Globus pallidus (tissue), 1 donor: ENCODE results near the gene DNAL4.
A peak's percentile ranks its signal among the peaks of the same experiment; 100 is the strongest.

Experiments used
- DNase-seq: peaks from one replicate; pipeline ENCODE4 v3.0.0-alpha.2; 2015; ENCODE audit warnings: low spot score

The DNAL4 gene

DNA sequence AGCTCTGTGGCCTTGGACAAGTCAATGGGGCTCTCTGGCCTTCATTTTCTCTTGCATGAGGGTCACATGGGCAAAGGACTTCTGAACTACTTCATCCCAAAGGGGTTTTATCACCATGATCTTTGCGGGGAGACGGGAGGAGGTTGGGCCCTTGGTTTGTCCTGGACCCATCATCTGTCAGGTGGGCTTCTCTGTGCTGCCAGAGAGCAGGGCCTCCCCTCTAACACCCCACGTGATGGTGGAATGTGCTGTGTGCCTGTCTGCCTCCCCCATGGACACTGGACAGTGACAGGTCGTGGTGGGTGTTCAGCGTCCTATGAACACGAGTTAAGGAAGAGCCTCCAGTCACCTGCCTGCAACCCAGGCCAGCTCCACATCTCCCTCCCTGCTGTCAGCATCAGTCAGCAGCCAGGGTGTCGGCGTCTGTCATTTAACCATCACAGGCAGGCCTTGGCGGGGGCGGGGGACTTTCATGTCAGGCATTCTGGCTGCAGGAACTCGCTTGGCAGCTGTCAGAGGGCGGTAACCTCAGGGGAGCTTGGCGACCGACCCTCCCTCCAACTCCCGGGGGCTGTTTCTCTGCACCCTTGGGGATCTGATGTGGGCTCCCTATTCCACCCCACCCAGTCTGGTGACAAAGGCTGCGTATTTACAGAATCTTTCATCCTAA is 35.5 kb downstream of the DNAL4 start:
- DNase-seq, result no peak

DNA sequence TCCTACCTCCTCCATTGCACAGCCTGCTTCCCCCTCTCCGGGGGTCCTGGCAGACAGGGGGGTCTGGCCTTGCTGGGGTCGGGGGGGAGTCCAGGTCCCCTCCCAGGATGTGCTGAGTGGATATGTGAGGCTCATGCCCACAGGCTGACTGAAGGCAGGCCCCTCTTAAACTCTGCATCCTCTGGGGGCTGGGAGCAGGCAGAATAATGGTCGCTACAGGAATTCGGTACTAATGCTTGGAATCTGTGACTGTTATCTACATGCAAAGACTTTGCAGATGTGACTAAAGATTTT is 36.5 kb downstream of the DNAL4 start:
- DNase-seq, result no peak

DNA sequence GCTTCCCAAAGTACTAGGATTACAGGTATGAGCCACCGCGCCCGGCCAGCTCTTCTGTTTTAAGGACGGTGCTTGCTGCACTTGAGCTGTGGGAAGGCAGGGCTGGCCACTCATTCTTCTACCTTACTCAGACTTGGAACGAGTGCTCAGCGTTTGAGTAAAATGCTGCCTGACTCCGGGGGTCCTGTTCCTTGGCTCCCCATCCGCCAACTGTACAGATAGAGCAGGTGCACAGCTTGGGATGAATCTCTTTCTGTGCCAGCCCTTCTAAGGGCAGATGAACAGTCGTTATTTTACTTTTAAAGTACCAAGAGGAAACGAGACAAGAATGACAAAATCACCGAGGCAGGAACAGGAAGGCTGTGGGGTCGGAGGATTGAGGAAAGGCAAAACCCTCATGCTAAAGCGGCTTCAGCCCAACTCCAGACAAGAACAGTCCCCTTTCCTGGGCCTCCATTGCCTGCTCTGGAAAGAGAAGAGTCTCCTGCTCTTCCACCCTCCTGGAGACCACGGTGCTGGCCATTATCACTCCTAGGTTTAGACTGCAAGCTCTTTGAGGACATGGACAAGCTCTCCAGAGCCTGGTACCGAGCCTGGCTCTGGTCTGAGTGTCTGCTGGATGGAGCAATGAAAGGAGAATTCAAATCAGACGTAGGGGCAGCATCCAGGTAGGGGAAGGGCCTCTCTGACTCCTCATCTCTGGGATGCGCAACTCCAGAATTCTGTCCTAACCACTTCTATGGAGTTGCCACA is 37.1 kb downstream of the DNAL4 start:
- no peak for DNase-seq

DNA sequence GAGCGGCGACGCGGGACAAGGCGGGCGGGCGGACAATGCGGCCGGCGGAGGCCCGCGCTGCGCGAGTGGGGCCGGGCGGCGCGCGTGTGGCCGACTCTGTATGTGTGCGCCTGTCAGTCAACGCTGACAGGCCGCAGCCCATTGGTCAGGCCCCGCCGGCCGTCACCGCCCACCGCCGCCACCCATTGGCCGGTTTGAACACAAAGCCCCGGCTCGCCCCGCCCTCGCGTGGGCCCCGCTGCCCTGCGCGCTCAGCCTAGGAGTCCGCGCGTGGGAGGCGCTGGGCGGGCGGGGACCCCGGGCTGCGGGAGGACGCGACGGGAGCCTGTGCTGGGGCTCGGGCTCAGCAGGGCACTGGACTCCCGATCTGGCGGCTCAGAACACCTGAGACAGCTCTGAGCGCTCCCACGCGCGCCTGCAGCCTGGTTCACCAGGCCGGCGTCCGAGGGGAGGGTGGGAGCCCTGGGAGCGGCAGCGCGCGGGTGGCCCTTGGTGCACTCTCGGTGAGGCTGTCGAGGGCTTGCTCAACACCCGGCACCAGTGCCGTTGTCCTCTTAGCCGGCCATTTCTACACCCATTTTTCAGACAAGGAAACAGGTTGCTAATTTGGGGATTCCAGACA is 37.9 kb downstream of the DNAL4 start, which contains the start of gene SUN2:
SUN2 (minus strand) TSS at position 88 of the 622 bp plus-strand sequence. CDS start 3,370 bp downstream, outside the sequence.
- peak; percentile 96 for DNase-seq

DNA sequence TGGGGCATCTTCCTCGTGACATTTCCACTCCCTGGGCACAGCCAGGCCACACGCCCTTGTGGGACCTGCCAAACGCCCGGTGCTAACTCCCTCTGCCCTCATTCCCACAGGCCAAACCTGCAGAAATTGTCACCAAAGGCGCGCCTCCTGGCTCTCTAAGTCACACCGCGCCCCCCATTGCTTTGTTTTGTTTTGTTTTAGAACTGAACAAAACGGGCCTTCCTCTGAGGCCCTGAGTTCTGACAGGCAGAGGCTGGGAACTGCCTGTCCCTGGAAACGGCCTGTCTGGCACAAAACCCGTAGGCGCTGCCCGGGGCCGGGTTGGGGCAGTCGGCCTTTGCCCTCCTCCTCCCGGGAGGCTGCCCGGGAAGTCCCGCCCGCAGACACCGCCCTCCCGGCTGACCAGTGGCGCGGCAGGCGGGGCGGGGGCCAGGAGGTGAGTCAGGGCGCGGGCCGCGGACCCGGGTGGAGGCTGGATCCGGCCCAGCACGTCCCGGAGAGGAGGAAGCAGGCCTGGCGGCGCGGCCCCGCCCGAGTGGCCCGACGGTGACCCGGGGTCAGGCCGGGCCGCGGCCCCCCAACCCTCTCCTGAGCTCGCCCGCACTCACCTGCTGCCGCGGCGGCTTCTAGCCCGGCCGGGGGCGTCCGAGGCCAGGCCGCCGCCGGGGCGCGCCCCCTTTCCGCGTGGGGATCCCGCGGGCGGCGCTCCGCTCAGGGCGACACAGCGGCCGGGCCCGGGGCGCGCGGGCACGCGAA is 38.6 kb downstream of the DNAL4 start:
- DNase-seq, result peak; percentile 89

DNA sequence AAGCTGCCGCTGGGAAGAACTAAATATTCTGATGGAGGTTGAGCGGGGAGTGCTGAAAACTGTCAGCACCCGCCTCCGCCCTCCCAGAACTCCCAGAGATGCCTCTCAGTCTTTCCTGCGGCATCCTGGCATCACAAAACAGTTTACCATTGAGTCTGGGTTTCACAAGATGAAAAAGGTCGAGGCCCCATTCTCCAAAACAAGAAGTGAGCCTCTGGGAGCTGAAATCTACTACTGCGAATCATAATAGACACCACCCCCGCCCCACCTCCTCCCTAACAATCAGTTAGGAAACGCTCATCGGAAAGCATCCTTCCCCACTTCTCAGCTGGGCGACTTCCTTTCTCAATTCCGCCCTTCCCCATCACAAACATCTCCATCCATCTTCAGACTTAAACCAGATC is 39.2 kb downstream of the DNAL4 start:
- DNase-seq, result no peak

DNA sequence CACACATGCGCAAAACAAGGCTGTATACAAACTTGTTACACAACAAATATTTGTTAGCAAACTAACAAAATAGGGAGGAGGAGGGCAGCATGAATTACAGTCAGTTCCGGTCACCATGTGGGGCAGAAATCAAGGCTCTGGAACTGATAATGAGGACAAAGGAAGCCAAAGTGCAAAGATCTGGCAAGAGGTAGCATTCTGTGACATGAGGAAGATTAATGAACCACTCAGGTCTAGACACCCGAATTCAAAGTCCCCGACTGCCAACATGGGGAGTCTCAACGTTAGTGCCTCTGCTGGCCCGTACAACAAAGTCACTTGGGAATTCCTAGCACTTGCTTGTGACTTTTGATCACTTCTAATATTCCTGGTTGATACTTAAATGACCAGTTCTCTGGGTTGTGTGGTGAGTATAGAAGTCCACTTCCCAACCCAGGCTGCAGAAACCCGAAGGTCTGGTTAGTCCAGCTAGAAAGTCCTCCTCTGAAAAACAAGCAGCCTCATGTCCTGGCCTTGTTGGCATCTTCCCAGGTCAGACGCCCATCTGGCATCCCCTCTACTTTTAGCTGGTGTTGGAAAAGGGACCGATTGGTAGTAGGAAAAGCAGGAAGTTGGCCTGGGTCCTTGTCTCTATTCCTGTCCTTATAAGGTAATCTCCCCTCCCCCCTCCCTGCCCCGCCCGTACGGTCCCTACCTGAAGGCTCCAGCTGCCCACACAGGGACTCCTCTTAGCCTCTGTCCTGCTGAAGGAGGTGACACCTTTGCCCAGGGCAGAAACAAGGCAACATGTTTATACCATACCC is 39.8 kb downstream of the DNAL4 start:
- DNase-seq, result peak; percentile 76

DNA sequence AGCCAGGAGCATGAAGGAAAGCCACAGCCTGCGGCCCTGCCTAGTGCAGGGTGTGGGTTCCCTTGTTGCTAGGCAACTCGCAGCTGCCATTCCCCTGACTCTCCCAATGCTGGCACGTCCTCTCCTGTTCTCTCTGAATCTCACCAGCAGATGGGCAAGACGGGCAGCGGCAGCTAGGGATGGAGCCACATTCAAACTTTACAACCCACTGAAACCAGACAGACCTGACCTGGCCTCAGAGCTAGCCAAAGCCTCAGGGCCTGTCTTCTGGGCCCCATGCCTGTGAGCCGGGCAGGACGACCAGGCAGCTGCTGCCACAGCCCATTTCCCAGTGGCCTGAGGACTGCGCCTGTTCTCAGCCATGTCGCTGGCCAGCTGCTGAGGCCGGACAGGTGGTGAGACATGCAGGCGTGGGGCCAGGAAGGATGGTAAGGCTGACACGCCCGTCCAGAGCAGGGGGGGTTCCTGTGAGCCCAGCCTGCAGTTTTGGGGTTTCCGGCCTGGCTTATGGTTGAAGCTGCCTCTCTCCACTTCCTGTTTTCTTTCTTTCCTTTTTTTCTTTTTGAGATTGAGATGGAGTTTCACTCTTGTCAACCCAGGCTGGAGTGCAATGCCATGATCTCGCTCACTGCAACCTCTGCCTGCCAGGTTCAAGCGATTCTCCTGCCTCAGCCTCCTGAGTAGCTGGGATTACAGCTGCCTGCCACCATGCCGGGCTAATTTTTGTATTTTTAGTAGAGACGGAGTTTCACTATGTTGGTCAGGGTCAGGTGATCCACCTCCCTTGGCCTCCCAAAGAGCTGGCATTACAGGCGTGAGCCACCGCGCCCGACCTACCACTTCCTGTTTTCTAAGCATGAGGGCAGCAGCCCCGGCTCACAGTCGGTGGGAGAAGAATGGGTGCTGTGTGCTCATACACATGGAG is 42.3 kb downstream of the DNAL4 start:
- no peak for DNase-seq

DNA sequence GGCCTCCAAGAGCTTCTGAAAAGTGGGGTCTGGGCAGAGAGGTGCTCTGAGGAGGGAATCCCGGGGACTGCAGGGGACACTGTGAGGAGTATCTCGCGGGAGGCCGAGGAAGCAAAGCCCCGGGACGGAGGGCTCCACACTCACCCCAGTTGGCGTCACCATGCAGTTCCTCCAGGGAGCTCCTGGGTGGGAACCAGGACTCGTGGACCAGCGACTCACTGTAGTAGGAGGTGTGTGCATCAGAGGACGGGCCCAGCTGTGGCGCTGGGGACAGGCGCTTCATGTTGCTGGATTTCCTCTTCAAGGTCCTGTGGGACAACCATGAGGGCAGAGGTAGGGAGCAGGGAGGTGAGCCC is 42.9 kb downstream of the DNAL4 start:
- DNase-seq, result no peak

DNA sequence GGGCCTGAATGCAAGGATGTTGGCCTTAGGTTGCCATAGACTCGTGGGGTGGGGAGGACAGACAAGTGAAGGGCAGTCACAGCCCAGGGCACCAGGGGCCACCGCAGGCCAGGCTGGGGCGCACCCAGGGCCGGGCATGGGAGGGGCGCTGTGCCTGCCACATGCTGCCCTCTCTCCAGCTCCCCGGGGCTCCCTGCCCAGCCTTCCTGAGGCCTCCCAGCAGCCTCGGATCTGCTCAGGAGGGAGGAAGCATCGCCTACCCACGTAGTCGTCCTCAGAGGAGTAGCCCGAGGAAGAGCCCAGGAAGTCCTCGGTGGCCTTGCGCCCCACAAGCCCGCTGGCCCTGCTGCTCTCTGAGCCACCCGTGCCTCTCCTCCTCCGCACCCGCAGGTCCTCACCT is 43.3 kb downstream of the DNAL4 start:
- no peak for DNase-seq

DNA sequence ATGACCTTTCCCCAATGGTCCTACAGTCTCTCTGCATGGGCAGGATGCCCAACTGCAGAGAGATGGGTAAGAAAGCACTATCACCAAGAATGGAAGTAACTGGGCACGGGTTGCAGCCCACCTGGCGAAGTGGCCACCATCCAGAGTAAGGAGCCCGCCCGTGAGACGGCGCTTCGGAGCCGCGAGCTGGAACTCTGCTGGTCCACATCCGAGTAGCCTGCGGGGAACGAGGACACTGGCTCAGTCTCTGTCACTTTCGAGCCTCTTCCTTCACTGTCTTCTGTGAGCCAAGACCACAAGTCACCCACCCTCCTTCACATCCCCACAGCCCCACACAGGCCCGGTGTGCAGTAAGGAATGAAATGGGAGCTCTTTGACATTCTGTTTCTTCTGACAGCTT is 43.8 kb downstream of the DNAL4 start:
- no peak for DNase-seq

DNA sequence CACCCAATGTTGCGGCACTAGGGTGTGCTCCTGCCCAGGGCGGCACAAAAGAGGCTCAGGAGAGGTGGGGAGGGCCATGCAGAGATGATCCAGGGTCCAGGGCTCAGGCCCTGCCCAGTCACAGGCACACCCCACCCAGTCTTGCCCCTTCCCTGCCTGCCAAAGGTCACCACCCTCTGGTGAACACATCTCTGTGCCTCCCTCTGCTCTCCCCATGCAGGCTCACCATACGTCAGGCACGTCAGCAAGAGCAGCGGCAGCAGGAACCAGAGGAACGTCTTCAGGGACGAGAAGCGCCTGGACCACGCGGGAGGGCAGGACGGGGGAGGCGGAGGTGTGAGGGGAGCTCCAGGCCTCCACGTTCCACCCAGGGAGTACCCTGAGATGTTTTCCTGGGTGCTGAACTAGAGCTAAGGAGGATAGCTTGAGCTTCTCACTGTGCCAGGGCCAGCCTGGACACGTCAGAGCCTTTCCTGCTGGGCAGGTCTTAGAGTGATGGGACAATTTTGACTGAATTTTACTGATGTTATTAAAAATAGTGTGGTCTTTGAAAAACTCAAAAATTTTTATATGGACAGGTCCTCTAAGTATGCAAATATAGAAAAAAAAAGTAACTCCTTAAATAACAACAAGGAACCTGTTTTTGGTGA is 45.3 kb downstream of the DNAL4 start:
- DNase-seq, result no peak

DNA sequence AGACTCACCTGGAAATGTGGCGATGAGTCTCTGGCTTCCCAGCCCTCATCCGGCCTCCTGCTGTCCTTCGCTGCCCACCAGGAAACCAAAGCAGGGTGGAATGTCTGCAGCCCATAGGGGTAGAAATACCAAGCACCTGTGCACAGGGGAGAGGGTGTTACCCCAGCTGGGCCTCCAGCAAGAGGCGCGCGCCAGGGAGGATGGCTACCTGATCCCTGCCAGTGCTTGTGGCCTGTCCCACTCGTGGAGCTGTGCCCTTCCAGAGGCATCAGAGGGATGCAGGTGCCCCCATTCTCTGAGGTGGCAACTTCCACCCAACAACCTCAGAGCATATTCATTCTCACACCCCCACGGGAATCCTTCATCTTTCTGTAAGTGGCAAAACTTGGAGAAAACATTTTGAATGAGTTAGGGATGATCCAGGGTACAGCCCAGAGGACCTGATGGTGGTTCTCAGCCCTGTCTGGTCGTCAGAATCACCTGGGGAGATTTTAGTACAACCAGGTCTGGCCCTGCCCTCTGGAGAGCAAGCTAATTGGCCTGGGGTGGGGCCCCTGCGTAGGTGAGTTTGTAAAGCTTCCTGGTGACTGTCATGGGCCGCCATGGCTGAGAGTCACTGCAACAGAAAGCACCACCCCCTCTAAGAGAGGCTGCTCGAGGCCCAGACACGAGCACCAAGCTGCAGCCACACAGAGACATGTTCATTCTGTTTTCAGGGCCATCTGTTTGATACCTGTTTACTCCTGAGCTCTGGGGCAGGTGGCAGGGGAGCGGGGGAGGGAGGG is 48.1 kb downstream of the DNAL4 start:
- no peak for DNase-seq

DNA sequence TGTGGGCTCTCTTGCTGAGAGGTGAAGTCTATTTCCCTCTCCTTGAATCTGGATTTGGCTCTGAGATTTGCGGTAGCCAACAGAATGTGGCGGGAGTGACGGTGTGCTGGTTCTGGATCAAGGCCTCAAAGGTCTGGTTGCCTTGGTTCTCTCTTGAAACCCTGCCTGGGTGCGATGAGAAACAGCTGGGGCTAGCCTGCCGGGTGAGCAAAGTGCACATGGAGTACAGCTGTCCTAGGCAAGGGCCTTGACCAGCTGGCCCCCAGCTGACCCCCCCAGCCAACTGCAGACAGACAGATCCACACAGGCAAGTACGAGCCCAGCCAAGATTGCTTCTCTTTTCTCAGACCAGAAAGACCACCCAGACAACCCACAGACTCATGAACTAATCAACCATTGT is 49.0 kb downstream of the DNAL4 start:
- DNase-seq, result no peak

DNA sequence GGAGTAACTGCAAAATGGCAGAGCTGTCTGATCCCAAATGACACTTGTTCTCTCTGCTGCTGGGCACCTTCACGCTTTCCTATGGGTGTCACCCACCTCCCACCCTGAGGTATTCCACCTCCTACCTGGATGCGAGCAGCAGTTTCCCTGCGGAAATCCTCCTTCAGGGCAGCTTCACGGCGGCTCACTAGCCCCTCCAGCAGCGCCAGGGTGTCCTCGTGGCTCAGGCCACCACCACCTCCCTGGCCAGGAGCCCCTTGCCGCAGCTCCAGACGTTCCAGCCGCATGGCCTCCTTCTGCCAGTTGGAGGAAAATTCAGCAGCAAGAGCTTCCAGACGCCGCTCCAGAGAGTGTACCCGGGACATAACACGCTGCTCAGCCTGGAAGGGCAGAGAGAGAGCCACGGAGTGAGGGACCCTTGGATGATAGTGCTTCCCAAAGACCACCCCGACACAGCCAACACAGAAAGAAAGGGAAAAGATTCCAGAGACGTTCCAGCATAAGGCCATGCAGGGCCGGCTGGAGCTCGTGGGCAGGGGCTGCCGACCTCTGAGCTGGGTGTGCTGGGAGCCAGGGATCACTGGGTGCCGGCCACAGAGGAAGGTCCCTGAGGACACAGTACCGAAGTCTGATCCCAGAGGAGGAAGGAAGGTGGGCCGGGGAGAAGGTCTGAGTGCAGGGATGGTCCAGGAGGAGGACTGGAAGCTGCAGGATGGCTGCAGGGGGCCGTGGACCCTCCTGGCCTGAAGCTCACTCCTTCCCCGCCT is 51.6 kb downstream of the DNAL4 start:
- no peak for DNase-seq

DNA sequence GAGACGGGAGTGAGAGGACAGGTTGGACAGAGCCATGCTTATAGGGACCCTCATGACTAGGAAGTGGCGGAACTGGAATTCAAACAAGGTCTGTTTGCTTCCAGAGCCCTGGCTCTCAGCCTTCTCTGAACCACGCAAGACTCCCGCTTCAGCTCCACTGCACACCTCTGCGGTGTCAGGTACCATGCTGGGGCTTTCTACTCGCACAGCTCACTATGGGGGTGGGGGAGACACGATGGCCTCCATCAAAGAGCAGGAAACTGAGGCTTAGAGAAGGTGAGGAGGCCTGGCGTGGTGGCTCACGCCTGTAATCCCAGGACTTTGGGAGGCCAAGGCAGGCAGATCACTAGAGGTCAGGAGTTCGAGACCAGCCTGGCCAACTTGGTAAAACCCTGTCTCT is 52.4 kb downstream of the DNAL4 start:
- no peak for DNase-seq

DNA sequence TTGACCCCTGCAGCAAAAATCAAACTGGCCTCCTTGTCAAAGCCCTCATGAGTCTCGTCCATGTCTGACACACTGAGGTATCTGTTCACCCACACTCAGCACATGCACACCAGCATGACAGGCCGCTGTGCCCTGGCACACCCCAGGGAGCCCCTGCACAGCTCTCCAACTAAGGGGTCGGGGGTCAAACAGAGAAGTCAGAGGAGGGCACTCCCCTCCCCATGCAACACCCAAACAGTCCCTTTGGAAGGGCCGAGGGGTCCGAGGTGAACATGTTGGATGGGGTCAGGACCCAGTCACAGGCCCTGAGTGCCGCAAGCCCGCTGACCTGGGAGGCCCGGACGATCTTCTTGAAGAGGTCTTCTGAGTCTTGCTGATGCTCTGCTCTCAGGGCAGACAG is 52.8 kb downstream of the DNAL4 start:
- no peak for DNase-seq

DNA sequence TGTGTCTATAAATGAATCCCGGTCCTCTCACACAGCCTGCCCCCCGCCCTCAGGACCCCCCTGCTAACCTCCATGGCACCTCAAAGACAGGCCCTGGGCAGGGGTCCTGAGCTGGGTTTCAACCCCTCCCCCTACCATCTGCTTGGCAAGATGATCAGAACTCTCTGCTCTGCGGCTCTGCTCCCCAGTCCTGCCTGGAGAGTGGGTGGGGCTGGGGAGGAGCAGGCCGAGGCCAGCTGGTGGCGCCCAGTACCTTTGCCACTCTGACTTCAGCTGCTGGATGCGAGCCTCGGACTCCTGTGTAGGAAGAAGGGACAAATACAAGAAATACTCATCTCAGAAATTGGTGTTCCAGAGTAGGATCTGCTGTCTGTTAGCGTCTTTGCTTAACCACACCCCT is 53.2 kb downstream of the DNAL4 start:
- DNase-seq, result no peak
